Measurements from ENCODE around the gene C7orf57. TPM values are rescaled to one million over a fixed set of nuclear protein-coding genes. Genes with fewer than 3 reads are reported as not detected.

Gene C7orf57
- total RNA-seq, 1 experiment from 2014 or later, result 3.2 TPM

GRCh38 chr7:48031111-48031510, 4.2 kb upstream of the C7orf57 start:
- no TSS peak for BruUV-seq (replicated peaks)

GRCh38 chr7:48033922-48034321, 1.4 kb upstream of the C7orf57 start:
- no peak overlapping the region for H3K27ac ChIP-seq (ENCODE audit: low read length)
- no TSS peak for BruUV-seq (replicated peaks)
- ChIA-PET POLR2A (no interaction called here), CTCF (interaction anchor here (1.4 kb wide), 1 partner anchor 42 kb away, joined by 3 read pairs; no protein-coding TSS in a partner anchor)
- H3K27me3 ChIP-seq (ENCODE audit: control insufficient read depth, insufficient read depth, low read length), result no peaks in the 10 kb centered on the region
- intact Hi-C loops (cut with micrococcal nuclease; ENCODE audit: unreplicated experiment), result no loop called here
- no peak overlapping the region for H3K4me3 ChIP-seq (ENCODE audit: low read depth in 2 of 2, low read length in 2 of 2)
- ATAC-seq (no peak), DNase-seq (ENCODE audit: low read depth, low spot score) (no peak)
- in situ Hi-C loops (cut with HindIII; ENCODE audit: low pct_unique_long_range_greater_than_20kb, low sequenced_read_pairs), result no loop called here
- no peaks in the 10 kb centered on the region for H3K36me3 ChIP-seq (ENCODE audit: control insufficient read depth, insufficient read depth, low read length)
- TF ChIP-seq SIN3A (IDR thresholded peaks at IDR 0.05; ENCODE audit: borderline replicate concordance, insufficient read depth, low read depth, low read length) (no peak), REST (IDR thresholded peaks at IDR 0.05; ENCODE audit: insufficient read depth in 1 of 2, low read depth in 2 of 2, low read length in 1 of 2) (no peak), TCF7L2 (IDR thresholded peaks at IDR 0.05; ENCODE audit: low read depth, low read length) (no peak), POLR2AphosphoS5 (IDR thresholded peaks at IDR 0.05; ENCODE audit: low read depth, low read length) (no peak), CTCF (IDR thresholded peaks at IDR 0.05) (no peak)
- H3K9me3 ChIP-seq (ENCODE audit: control insufficient read depth, insufficient read depth, low read depth, low read length), result no peaks in the 10 kb centered on the region
- H3K4me1 ChIP-seq (ENCODE audit: control insufficient read depth, insufficient read depth, low read length), result peaks cover 14% of the 10 kb centered on the region

More at GRCh38 chr7:48031111-48031510, 4.2 kb upstream of the C7orf57 start:
- TF ChIP-seq POLR2AphosphoS5 (IDR thresholded peaks at IDR 0.05; ENCODE audit: low read depth, low read length) (no peak), SIN3A (IDR thresholded peaks at IDR 0.05; ENCODE audit: borderline replicate concordance, insufficient read depth, low read depth, low read length) (no peak), CTCF (IDR thresholded peaks at IDR 0.05) (no peak), TCF7L2 (IDR thresholded peaks at IDR 0.05; ENCODE audit: low read depth, low read length) (no peak), REST (IDR thresholded peaks at IDR 0.05; ENCODE audit: insufficient read depth in 1 of 2, low read depth in 2 of 2, low read length in 1 of 2) (no peak)
- in situ Hi-C loops (cut with HindIII; ENCODE audit: low pct_unique_long_range_greater_than_20kb, low sequenced_read_pairs) (no loop called here), intact Hi-C loops (cut with micrococcal nuclease; ENCODE audit: unreplicated experiment) (no loop called here)
- ATAC-seq (no peak), DNase-seq (ENCODE audit: low read depth, low spot score) (no peak)
- no peak overlapping the region for H3K27ac ChIP-seq (ENCODE audit: low read length)
- POLR2A ChIA-PET, result no interaction called here
- H3K9me3 ChIP-seq (ENCODE audit: control insufficient read depth, insufficient read depth, low read depth, low read length), result no peaks in the 10 kb centered on the region
- H3K4me3 ChIP-seq (ENCODE audit: low read depth in 2 of 2, low read length in 2 of 2), result no peak overlapping the region
- H3K36me3 ChIP-seq (ENCODE audit: control insufficient read depth, insufficient read depth, low read length), result no peaks in the 10 kb centered on the region
- CTCF ChIA-PET, result no interaction called here
- H3K27me3 ChIP-seq (ENCODE audit: control insufficient read depth, insufficient read depth, low read length), result no peaks in the 10 kb centered on the region
- peaks cover 4% of the 10 kb centered on the region; the same call in 1 of the 2 replicates for H3K4me1 ChIP-seq (ENCODE audit: control insufficient read depth, insufficient read depth, low read length)
